Activated T-helper 17 cell treated with anti-CD3 and anti-CD28 coated beads, Interleukin-2, amount 50 U/mL, for 72 hours (primary cell): ENCODE results near the gene GRAMD4. TPM values are rescaled to one million over a fixed set of nuclear protein-coding genes. Genes with fewer than 3 reads are reported as not detected.

Experiments
- ATAC-seq: fragments of 150-1000 bp; cut with Tn5 transposase; replicated peaks from 2 replicates; pipeline ENCODE4 v1.10.0; 2021; ENCODE audit warnings: mild to moderate bottlenecking, moderate library complexity
- H3K27ac Mint-ChIP-seq: one replicate; pipeline ENCODE4 v1.8.0; 2022; ENCODE audit warnings: mixed read lengths
- H3K27me3 Mint-ChIP-seq: one replicate; pipeline ENCODE4 v1.8.0; 2022; ENCODE audit warnings: mixed read lengths
- H3K36me3 Mint-ChIP-seq: one replicate; pipeline ENCODE4 v1.8.0; 2022; ENCODE audit warnings: low read depth, mild to moderate bottlenecking, mixed read lengths
- H3K4me1 Mint-ChIP-seq: one replicate; pipeline ENCODE4 v1.8.0; 2022; ENCODE audit warnings: mixed read lengths
- H3K4me3 Mint-ChIP-seq: one replicate; pipeline ENCODE4 v1.8.0; 2022; ENCODE audit warnings: mild to moderate bottlenecking, mixed read lengths
- H3K9me3 Mint-ChIP-seq: one replicate; pipeline ENCODE4 v1.8.0; 2022; ENCODE audit warnings: mixed read lengths
- total RNA-seq, 2 donors: library from RNA; stranded (reverse); gene quantifications; one replicate each; pipeline ENCODE4 v1.2.3, GENCODE V29; 2022

Gene GRAMD4
- total RNA-seq, 2 donors from 2014 or later = 23.6 to 51.0 TPM

GRCh38 chr22:46664301-46664855 is 44.2 kb downstream of the GRAMD4 start:
- H3K4me1 Mint-ChIP-seq = peaks cover 13% of the 10 kb centered on the region
- no peak overlapping the region for H3K4me3 Mint-ChIP-seq
- H3K27ac Mint-ChIP-seq = no peak overlapping the region
- H3K9me3 Mint-ChIP-seq = no peaks in the 10 kb centered on the region
- no peak for ATAC-seq
- H3K36me3 Mint-ChIP-seq = peaks cover 6% of the 10 kb centered on the region
- H3K27me3 Mint-ChIP-seq = no peaks in the 10 kb centered on the region

- Mint-ChIP-seq H3K27ac (no peak overlapping the region), H3K36me3 (peaks cover 13% of the 10 kb centered on the region), H3K27me3 (no peaks in the 10 kb centered on the region), H3K9me3 (no peaks in the 10 kb centered on the region), H3K4me3 (no peak overlapping the region), H3K4me1 (peaks cover 10% of the 10 kb centered on the region)
- ATAC-seq = no peak
Measured at GRCh38 chr22:46665151-46665695, 45.0 kb downstream of the GRAMD4 start.

- Mint-ChIP-seq H3K9me3 (no peaks in the 10 kb centered on the region), H3K27me3 (no peaks in the 10 kb centered on the region), H3K4me3 (no peak overlapping the region), H3K27ac (no peak overlapping the region), H3K4me1 (peaks cover 4% of the 10 kb centered on the region), H3K36me3 (peaks cover 13% of the 10 kb centered on the region)
- no peak for ATAC-seq
Measured at GRCh38 chr22:46665751-46666280, 45.6 kb downstream of the GRAMD4 start.

GRCh38 chr22:46666577-46667244 is 46.5 kb downstream of the GRAMD4 start:
- no peaks in the 10 kb centered on the region for H3K27me3 Mint-ChIP-seq
- H3K9me3 Mint-ChIP-seq = no peaks in the 10 kb centered on the region
- peaks cover 13% of the 10 kb centered on the region for H3K36me3 Mint-ChIP-seq
- no peaks in the 10 kb centered on the region for H3K4me1 Mint-ChIP-seq
- no peak for ATAC-seq
- no peak overlapping the region for H3K27ac Mint-ChIP-seq
- no peak overlapping the region for H3K4me3 Mint-ChIP-seq

GRCh38 chr22:46667245-46667623 is 47.0 kb downstream of the GRAMD4 start:
- H3K27ac Mint-ChIP-seq = no peak overlapping the region
- ATAC-seq = no peak
- peaks cover 13% of the 10 kb centered on the region for H3K36me3 Mint-ChIP-seq
- H3K4me1 Mint-ChIP-seq = no peaks in the 10 kb centered on the region
- no peak overlapping the region for H3K4me3 Mint-ChIP-seq
- H3K27me3 Mint-ChIP-seq = no peaks in the 10 kb centered on the region
- H3K9me3 Mint-ChIP-seq = no peaks in the 10 kb centered on the region

GRCh38 chr22:46668116-46668515 is 47.9 kb downstream of the GRAMD4 start:
- no peaks in the 10 kb centered on the region for H3K9me3 Mint-ChIP-seq
- H3K4me3 Mint-ChIP-seq = no peak overlapping the region
- no peak overlapping the region for H3K27ac Mint-ChIP-seq
- H3K27me3 Mint-ChIP-seq = no peaks in the 10 kb centered on the region
- no peaks in the 10 kb centered on the region for H3K4me1 Mint-ChIP-seq
- ATAC-seq = no peak
- peaks cover 14% of the 10 kb centered on the region for H3K36me3 Mint-ChIP-seq

- Mint-ChIP-seq H3K27ac (no peak overlapping the region), H3K4me1 (no peaks in the 10 kb centered on the region), H3K36me3 (peaks cover 24% of the 10 kb centered on the region), H3K4me3 (no peak overlapping the region), H3K27me3 (no peaks in the 10 kb centered on the region), H3K9me3 (no peaks in the 10 kb centered on the region)
- no peak for ATAC-seq
Measured at GRCh38 chr22:46669201-46669600, 49.0 kb downstream of the GRAMD4 start.

- H3K4me3 Mint-ChIP-seq = no peak overlapping the region
- peak overlapping the region; percentile 28 for H3K27ac Mint-ChIP-seq
- no peaks in the 10 kb centered on the region for H3K27me3 Mint-ChIP-seq
- H3K9me3 Mint-ChIP-seq = no peaks in the 10 kb centered on the region
- no peak for ATAC-seq
- peaks cover 52% of the 10 kb centered on the region for H3K36me3 Mint-ChIP-seq
- no peaks in the 10 kb centered on the region for H3K4me1 Mint-ChIP-seq
Measured at GRCh38 chr22:46671824-46672432, 51.7 kb downstream of the GRAMD4 start.

GRCh38 chr22:46672731-46673130 is 52.5 kb downstream of the GRAMD4 start:
- H3K4me1 Mint-ChIP-seq = no peaks in the 10 kb centered on the region
- H3K36me3 Mint-ChIP-seq = peaks cover 60% of the 10 kb centered on the region
- no peaks in the 10 kb centered on the region for H3K27me3 Mint-ChIP-seq
- H3K4me3 Mint-ChIP-seq = peak overlapping the region; percentile 87
- peak overlapping the region; percentile 95 for H3K27ac Mint-ChIP-seq
- ATAC-seq = no peak
- no peaks in the 10 kb centered on the region for H3K9me3 Mint-ChIP-seq

- Mint-ChIP-seq H3K4me3 (peak overlapping the region; percentile 87), H3K27ac (peak overlapping the region; percentile 95), H3K4me1 (no peaks in the 10 kb centered on the region), H3K36me3 (peaks cover 65% of the 10 kb centered on the region), H3K27me3 (no peaks in the 10 kb centered on the region), H3K9me3 (no peaks in the 10 kb centered on the region)
- ATAC-seq = no peak
Measured at GRCh38 chr22:46673205-46673604, 53.0 kb downstream of the GRAMD4 start.

- H3K27ac Mint-ChIP-seq = peak overlapping the region; percentile 95
- H3K9me3 Mint-ChIP-seq = no peaks in the 10 kb centered on the region
- ATAC-seq = peak; percentile 20
- no peaks in the 10 kb centered on the region for H3K4me1 Mint-ChIP-seq
- H3K36me3 Mint-ChIP-seq = peaks cover 68% of the 10 kb centered on the region
- H3K27me3 Mint-ChIP-seq = no peaks in the 10 kb centered on the region
- peak overlapping the region; percentile 87 for H3K4me3 Mint-ChIP-seq
Measured at GRCh38 chr22:46673662-46674236, 53.6 kb downstream of the GRAMD4 start.

GRCh38 chr22:46674367-46674781 is 54.2 kb downstream of the GRAMD4 start:
- Mint-ChIP-seq H3K4me3 (peak overlapping the region; percentile 87), H3K9me3 (no peaks in the 10 kb centered on the region), H3K36me3 (peaks cover 65% of the 10 kb centered on the region), H3K27ac (peak overlapping the region; percentile 95), H3K4me1 (no peaks in the 10 kb centered on the region), H3K27me3 (no peaks in the 10 kb centered on the region)
- ATAC-seq = peak; percentile 93

- Mint-ChIP-seq H3K4me1 (no peaks in the 10 kb centered on the region), H3K36me3 (peaks cover 60% of the 10 kb centered on the region), H3K27ac (peak overlapping the region; percentile 95), H3K9me3 (no peaks in the 10 kb centered on the region), H3K4me3 (peak overlapping the region; percentile 87), H3K27me3 (no peaks in the 10 kb centered on the region)
- peak; percentile 50 for ATAC-seq
Measured at GRCh38 chr22:46674906-46675305, 54.7 kb downstream of the GRAMD4 start.

- Mint-ChIP-seq H3K4me1 (no peaks in the 10 kb centered on the region), H3K4me3 (peak overlapping the region; percentile 87), H3K27ac (peak overlapping the region; percentile 95), H3K36me3 (peaks cover 58% of the 10 kb centered on the region), H3K27me3 (no peaks in the 10 kb centered on the region), H3K9me3 (no peaks in the 10 kb centered on the region)
- no peak for ATAC-seq
Measured at GRCh38 chr22:46675479-46675878, 55.3 kb downstream of the GRAMD4 start.
